ENCODE measurements around the gene CRCP. TPM values are rescaled to one million over a fixed set of nuclear protein-coding genes. Genes with fewer than 3 reads are reported as not detected.
"Not testable (repeated sequence)": the region's sequence is repeated elsewhere in the genome, so short reads cannot be mapped to it uniquely, and the experiment has no call there.

CRCP gene
- total RNA-seq = 23.6 TPM
- long read RNA-seq, partial matches to known transcripts = 0 of 1 reads
- long read RNA-seq, other reads (novel, unspliced or antisense) = 1 of 1 reads

GRCh38 chr7:66114743-66115649 is at the start of gene CRCP:
Gene CRCP, plus strand, starts transcription at chr7:66114847. Its CDS starts 116 bp downstream, at chr7:66114963.
- intact Hi-C loops (cut with DNase I) = loop anchor here (5.0 kb wide), 1 partner anchor 38 kb away; the partner anchor contains the start of gene ASL
- DNase-seq (ENCODE audit: missing footprints) = peak; percentile 93
- peak; percentile 91 for ATAC-seq

DNA sequence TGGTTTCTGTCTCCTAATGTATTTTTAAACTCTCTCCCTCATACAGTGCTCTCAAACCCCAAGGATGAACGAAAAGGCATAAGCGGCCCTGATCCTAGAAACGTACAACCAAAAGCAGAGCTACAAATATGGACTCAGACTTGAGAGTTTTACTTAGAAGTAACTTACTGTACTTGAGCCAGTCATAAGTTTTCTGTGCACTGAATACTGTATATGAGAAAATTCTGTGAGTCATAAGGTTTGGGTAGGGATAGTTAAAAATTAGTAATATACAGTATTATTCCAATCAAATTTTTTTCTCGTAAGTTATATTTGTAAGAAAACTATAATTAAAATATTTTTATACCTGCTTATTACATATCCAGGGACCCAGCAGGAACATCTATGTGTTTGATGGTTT is 44.9 kb upstream of the CRCP start:
- intact Hi-C loops (cut with DNase I) = no loop called here
- DNase-seq (ENCODE audit: missing footprints) = no peak
- no peak for ATAC-seq

DNA sequence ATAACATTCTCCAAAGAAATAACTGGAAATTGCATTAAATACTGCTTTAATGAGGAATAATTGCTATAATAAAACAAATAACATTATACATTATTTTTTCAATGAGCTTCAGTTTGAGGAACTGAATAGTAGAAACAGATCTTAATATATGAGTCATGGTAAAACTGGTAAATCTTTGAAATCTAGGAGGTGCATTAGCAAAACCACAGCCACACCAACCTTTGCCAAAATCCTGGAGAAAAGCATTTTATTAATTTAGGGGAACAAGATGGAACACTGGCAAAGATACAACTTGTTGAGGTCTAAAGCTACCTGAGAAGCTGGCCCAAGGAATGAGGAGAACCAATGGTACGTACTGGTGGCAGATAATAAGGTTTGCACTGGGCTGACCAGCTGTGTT is 44.4 kb upstream of the CRCP start:
- DNase-seq (ENCODE audit: missing footprints) (no peak), ATAC-seq (no peak)
- intact Hi-C loops (cut with DNase I) = no loop called here

- DNase-seq (ENCODE audit: missing footprints); intact Hi-C loops (cut with DNase I); ATAC-seq: not testable (repeated sequence)
These were observed 42.4 kb upstream of the CRCP start for GRCh38 chr7:66072208-66072607.

- ATAC-seq = peak; percentile 100
- peak; percentile 98 for DNase-seq (ENCODE audit: missing footprints)
- intact Hi-C loops (cut with DNase I) = loop anchor here (5.0 kb wide), 1 partner anchor 41 kb away; no protein-coding TSS in a partner anchor
These were observed 38.8 kb upstream of the CRCP start, which contains the start of gene ASL for GRCh38 chr7:66075590-66076461. Gene ASL, plus strand, starts transcription at chr7:66075819. Its CDS starts 263 bp downstream, at chr7:66076082.

DNA sequence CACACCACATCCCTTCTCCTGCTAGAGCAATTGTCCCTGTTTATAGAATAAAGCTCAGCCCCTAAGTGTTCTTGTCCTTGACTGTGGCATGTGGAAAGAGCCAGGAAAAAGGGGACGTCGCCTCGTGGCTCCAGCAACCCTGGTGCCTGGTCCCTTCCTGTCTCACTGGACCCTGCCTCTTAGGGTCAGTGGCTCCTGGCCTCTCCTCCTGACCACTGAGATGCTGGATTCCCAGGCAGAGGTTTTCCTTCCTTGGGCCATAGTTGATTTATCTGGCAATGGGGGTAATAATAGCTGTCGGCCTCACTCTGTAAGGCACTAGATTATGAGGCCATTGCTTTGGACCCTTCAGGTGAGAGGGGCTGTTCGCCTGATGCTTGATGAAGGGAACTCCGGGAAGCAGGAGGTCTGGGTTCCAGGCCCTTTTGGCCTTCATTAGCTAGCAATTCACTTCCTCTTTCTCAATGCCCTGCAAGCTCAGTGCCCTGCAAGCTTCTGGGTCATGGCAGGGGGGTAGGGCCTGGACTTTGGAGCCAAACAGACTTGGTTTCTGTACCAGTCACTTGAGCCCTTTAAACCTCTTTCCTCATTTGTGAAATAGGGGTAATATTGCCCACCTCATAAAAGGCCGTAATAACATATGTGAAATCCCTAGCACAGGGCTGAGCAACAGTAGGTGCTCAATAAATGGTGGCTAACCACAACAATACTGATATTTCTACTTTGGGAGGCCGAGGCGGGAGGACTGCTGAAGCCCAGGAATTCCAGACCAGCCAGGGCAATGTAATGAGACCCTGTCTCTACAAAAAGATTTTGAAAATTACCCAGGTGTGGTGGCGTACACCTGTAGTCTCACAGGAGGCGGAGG is 38.0 kb upstream of the CRCP start:
- ATAC-seq = no peak
- no peak for DNase-seq (ENCODE audit: missing footprints)
- intact Hi-C loops (cut with DNase I) = loop anchor here (5.0 kb wide), 1 partner anchor 41 kb away; no protein-coding TSS in a partner anchor

GRCh38 chr7:66078067-66078466 is 36.6 kb upstream of the CRCP start:
- DNase-seq (ENCODE audit: missing footprints) (no peak), ATAC-seq (no peak)
- intact Hi-C loops (cut with DNase I) = loop anchor here (5.0 kb wide), 1 partner anchor 39 kb away; no protein-coding TSS in a partner anchor

DNA sequence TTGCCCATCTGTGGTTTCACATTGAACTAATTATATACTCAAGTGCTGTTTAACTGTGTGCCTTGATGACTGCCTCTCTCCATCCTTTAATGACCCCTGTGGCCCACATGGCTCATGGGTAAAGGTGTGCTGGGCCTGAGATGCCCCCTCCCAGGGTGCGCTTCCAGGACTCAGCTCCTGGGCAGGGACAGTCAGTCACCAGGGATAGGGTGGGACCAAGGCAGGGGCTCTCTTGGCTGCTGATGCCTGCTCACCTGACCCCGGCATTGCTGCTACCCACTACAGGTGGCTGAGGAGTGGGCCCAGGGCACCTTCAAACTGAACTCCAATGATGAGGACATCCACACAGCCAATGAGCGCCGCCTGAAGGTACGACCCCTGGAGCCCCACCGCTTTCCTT is 32.6 kb upstream of the CRCP start:
- no peak for DNase-seq (ENCODE audit: missing footprints)
- intact Hi-C loops (cut with DNase I) = no loop called here
- ATAC-seq = no peak

DNA sequence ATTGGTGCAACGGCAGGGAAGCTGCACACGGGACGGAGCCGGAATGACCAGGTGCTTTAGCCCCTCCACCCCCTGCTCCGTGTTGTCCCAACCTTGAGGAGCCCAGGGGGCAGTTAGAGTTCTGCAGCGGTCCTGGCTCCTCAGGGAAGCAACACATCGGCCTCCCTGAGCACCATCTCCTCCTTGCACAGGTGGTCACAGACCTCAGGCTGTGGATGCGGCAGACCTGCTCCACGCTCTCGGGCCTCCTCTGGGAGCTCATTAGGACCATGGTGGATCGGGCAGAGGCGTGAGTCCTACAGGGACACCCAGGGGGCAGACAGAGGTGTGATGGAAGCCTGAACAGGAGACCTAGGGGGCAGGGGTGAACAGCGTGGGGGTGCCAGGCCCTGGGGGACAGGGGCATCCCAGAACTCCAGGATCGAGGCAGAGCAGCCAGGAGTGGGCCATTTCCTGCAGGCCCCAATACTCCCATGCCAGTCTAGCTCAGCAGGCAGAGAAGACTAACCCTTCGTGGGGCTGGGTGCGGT is 31.7 kb upstream of the CRCP start:
- DNase-seq (ENCODE audit: missing footprints) (no peak), ATAC-seq (no peak)
- intact Hi-C loops (cut with DNase I) = no loop called here

DNA sequence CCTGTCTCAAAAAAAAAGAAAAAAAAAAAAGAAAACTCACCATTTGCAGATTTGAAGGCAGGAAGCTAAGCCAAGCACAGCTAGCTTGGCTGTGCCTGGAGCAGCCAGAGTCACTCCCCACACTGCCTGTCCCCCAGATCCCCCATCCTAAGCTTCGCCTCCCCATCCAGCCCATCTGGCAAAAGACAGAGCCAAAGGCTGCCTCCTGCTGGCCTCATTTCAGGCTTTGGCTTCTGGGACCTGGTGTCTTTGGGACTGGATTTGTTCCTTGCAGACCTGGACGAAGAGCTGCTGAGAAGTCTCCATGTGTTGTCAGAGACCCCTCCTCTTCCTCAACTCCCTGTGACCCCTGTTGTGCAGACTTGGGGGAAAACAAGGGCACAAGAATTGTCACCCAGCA is 31.0 kb upstream of the CRCP start:
- DNase-seq (ENCODE audit: missing footprints) = no peak
- no peak for ATAC-seq

DNA sequence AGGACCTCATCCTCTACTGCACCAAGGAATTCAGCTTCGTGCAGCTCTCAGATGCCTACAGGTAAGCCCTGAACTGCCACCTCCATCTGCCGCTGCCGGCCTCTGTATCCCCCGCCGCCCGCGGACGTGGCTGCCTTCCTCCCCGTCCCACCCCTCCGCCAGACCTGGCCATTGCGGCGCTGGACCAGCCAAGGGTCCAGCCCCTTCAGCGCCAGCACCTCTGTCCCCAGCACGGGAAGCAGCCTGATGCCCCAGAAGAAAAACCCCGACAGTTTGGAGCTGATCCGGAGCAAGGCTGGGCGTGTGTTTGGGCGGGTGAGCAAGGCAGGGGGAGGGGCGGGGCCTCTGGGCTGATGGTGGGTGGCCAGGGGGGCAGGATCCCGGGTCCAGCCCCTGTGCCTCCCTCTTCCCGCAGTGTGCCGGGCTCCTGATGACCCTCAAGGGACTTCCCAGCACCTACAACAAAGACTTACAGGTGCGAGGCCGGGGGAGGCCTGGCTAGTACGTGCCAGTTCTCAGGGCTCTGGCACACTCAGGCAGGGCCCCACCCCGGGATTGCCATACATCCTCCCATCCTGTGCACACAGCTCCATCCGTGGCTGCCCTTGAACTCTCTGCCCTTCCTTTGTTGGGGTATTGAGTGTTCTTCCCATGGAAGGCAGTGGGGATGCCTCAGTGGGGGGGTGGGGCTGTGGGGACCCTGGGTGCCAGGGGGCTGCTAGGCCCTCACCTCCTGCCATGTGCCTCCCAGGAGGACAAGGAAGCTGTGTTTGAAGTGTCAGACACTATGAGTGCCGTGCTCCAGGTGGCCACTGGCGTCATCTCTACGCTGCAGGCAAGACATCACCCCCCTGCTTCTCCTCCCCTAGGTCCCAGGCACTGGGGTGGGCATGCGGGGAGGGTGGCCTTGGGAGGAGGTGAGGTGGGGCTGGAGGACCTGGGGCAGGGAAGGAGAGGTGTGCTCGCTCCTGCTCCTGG is 25.5 kb upstream of the CRCP start:
- ATAC-seq (no peak), DNase-seq (ENCODE audit: missing footprints) (no peak)
- intact Hi-C loops (cut with DNase I) = no loop called here

More for the DNA sequence above, 31.0 kb upstream of the CRCP start:
- intact Hi-C loops (cut with DNase I) = no loop called here

DNA sequence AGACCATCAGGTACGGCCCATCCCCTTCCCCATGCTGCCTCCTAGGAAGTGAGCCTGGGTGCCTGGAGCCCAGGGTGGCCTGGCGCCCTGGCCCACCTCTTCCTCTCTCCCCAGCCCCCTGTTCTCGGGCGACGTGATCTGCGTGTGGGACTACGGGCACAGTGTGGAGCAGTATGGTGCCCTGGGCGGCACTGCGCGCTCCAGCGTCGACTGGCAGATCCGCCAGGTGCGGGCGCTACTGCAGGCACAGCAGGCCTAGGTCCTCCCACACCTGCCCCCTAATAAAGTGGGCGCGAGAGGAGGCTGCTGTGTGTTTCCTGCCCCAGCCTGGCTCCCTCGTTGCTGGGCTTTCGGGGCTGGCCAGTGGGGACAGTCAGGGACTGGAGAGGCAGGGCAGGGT is 22.0 kb upstream of the CRCP start:
- intact Hi-C loops (cut with DNase I) = no loop called here
- ATAC-seq (no peak), DNase-seq (ENCODE audit: missing footprints) (no peak)

DNA sequence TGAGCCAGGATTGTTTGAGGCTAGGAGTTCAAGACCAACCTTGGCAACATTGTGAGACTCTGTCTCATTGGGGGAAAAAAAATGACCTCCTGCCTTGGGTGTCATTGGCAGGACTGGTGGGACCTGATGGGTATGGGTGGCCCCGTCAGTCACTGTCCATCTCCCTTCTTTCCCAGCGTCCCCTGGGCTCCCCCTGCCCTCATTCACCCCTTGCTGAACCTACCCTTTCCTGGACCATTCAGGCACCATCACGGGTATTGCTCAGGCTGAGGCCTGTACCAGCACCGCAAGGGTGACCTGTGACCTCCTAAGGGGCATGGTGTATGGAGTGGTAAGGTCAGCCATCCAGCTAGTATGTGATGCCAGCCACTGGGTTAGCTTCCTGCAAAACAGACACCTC is 19.6 kb upstream of the CRCP start:
- DNase-seq (ENCODE audit: missing footprints) (no peak), ATAC-seq (no peak)
- intact Hi-C loops (cut with DNase I) = no loop called here

DNA sequence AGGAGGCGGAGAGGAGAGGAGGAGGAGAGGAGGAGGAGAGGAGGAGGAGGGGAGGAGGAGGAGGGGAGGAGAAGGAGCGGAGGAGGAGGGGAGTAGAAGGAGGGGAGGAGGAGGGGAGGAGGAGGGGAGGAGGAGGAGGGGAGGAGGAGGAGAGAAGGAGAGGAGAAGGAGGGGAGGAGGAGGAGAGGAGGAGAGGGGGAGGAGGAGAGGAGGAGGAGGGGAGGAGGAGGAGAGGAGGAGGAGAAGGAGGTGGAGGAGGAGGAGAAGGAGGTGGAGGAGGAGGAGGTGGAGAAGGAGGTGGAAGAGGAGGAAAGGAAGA is 15.5 kb upstream of the CRCP start:
- intact Hi-C loops (cut with DNase I) = no loop called here
- ATAC-seq = peak; percentile 47
- DNase-seq (ENCODE audit: missing footprints) = no peak

- ATAC-seq (peak; percentile 93), DNase-seq (ENCODE audit: missing footprints) (peak; percentile 69)
- intact Hi-C loops (cut with DNase I) = no loop called here
These were observed 14.9 kb upstream of the CRCP start for GRCh38 chr7:66099551-66100407.

- intact Hi-C loops (cut with DNase I) = no loop called here
- ATAC-seq = no peak
- DNase-seq (ENCODE audit: missing footprints) = no peak
These were observed 14.1 kb upstream of the CRCP start for GRCh38 chr7:66100408-66101050.

Measured in Right ventricle myocardium inferior (tissue), 1 donor.